PC-3 (cell line): ENCODE results near the gene TRAPPC4. TPM values are rescaled to one million over a fixed set of nuclear protein-coding genes. Genes with fewer than 3 reads are reported as not detected.
A peak's percentile ranks its signal among the peaks of the same experiment; 100 is the strongest.

Source experiments
- ATAC-seq: fragments of 200-7000 bp; cut with Tn5 transposase; 2 replicates; pipeline ENCODE4 v1.9.1; 2020; ENCODE audit warnings: mild to moderate bottlenecking, moderate library complexity
- BruUV-seq: library from RNA; stranded (reverse); fragments of 400-500 nt; replicated peaks from 2 replicates; lab custom pipeline; 2021; lab: Mats Ljungman, UMichigan
- CTCF ChIA-PET: fragments of 300-600 bp; sonication (Branson Sonifier 250); formaldehyde crosslinking; loops from one replicate; lab custom pipeline; 2022; ENCODE audit warnings: antibody characterized with exemption; lab: Charles Lee
- POLR2A ChIA-PET: fragments of 300-600 bp; sonication (Branson Sonifier 250); formaldehyde crosslinking; loops from one replicate; lab custom pipeline; 2022; ENCODE audit warnings: antibody characterized with exemption; ENCODE audit not compliant: unreplicated experiment; lab: Charles Lee
- DNase-seq: peaks from one replicate; pipeline ENCODE4 v3.0.0-alpha.2; 2015
- H2AFZ ChIP-seq: fragments of 300-600 bp; sonication (generic); 2 replicates; pipeline ENCODE4 v1.6.0; 2016; ENCODE audit warnings: antibody characterized with exemption, low read length
- H3F3A ChIP-seq: fragments of 300-600 bp; sonication (generic); one replicate; pipeline ENCODE4 v1.6.0; 2017; ENCODE audit warnings: antibody characterized with exemption, low read length, control low read depth, mild to moderate bottlenecking; ENCODE audit not compliant: unreplicated experiment
- H3K27ac ChIP-seq: fragments of 300-600 bp; sonication (generic); 2 replicates; pipeline ENCODE4 v1.5.1; 2016; ENCODE audit warnings: mild to moderate bottlenecking, low read length
- H3K27me3 ChIP-seq: fragments of 300-600 bp; sonication (generic); 2 replicates; pipeline ENCODE4 v1.6.1; 2016; ENCODE audit warnings: low read length, mixed read lengths
- H3K36me3 ChIP-seq: fragments of 300-600 bp; sonication (generic); 2 replicates; pipeline ENCODE4 v1.6.1; 2016; ENCODE audit warnings: low read depth, mixed run types, low read length, mixed read lengths
- H3K4me1 ChIP-seq: fragments of 300-600 bp; sonication (generic); 2 replicates; pipeline ENCODE4 v1.5.1; 2016; ENCODE audit warnings: low read length; ENCODE audit not compliant: insufficient read depth
- H3K4me2 ChIP-seq: fragments of 300-600 bp; sonication (generic); 2 replicates; pipeline ENCODE4 v1.6.0; 2016; ENCODE audit warnings: low read length
- H3K4me3 ChIP-seq: fragments of 300-600 bp; sonication (generic); 2 replicates; pipeline ENCODE4 v1.5.1; 2016; ENCODE audit warnings: mild to moderate bottlenecking, low read length, mixed read lengths
- H3K79me2 ChIP-seq: fragments of 300-600 bp; sonication (generic); 2 replicates; pipeline ENCODE4 v1.6.1; 2017; ENCODE audit warnings: low read length, mixed read lengths
- H3K9ac ChIP-seq: fragments of 300-600 bp; sonication (generic); 2 replicates; pipeline ENCODE4 v1.6.0; 2016; ENCODE audit warnings: mild to moderate bottlenecking, low read length
- H3K9me2 ChIP-seq: fragments of 300-600 bp; sonication (generic); replicated peaks from 2 replicates; pipeline ENCODE4 v1.6.1; 2016; ENCODE audit warnings: mixed run types, low read length, mixed read lengths
- H3K9me3 ChIP-seq: fragments of 300-600 bp; sonication (generic); 2 replicates; pipeline ENCODE4 v1.6.1; 2016; ENCODE audit warnings: low read length, mixed read lengths
- H4K20me1 ChIP-seq: fragments of 300-600 bp; sonication (generic); 2 replicates; pipeline ENCODE4 v1.6.1; 2016; ENCODE audit warnings: low read length, mixed read lengths
- CTCF ChIP-seq: fragments of 300-600 bp; sonication (generic); conservative IDR thresholded peaks from 2 replicates; pipeline ENCODE4 v1.5.1; 2017; ENCODE audit warnings: antibody characterized with exemption, low read depth, mild to moderate bottlenecking, low read length
- EZH2 ChIP-seq: fragments of 300-600 bp; sonication (generic); IDR thresholded peaks from one replicate; pipeline ENCODE4 v1.6.1; 2017; ENCODE audit warnings: antibody characterized with exemption, mild to moderate bottlenecking, low read length; ENCODE audit not compliant: unreplicated experiment
- EZH2phosphoT487 ChIP-seq: fragments of 300-600 bp; sonication (generic); IDR thresholded peaks from 2 replicates; pipeline ENCODE4 v1.6.1; 2018; ENCODE audit warnings: mild to moderate bottlenecking, antibody characterized with exemption, low read length, borderline replicate concordance
- intact Hi-C: fragments of 100-400 bp; cut with micrococcal nuclease; formaldehyde crosslinking; loops from 2 replicates; pipeline ENCODE4 v1.9.0; 2023
- total RNA-seq: library from RNA; depleted of rRNA; stranded (reverse); fragments of >200 nt; gene quantifications from 2 replicates; pipeline ENCODE4 v1.2.3, GENCODE V29; 2014

The TRAPPC4 gene
- total RNA-seq, 1 experiment from 2014 or later, result 129 TPM

GRCh38 chr11:119019996-119020395, 1.4 kb downstream of the TRAPPC4 start:
- peak overlapping the region; percentile 98 for H3K4me3 ChIP-seq
- H3K9ac ChIP-seq, result peak overlapping the region; percentile 99; the same call in 1 of the 2 replicates
- ATAC-seq, result no peak
- H3K79me2 ChIP-seq, result peaks cover 75% of the 10 kb centered on the region
- no peak overlapping the region for H3K27ac ChIP-seq
- peaks cover 59% of the 10 kb centered on the region for H3K36me3 ChIP-seq
- H3K27me3 ChIP-seq, result no peaks in the 10 kb centered on the region
- peak; percentile 34 for DNase-seq
- no TSS peak for BruUV-seq
- peaks cover 27% of the 10 kb centered on the region for H4K20me1 ChIP-seq
- POLR2A ChIA-PET, result interaction anchor here (0.6 to 1.3 kb wide), 2 partner anchors 9 to 22 kb away, joined by 4 read pairs; partner anchors contain the start of gene CENATAC
- H3K9me2 ChIP-seq, result no peaks in the 10 kb centered on the region
- H2AFZ ChIP-seq, result no peak overlapping the region
- TF ChIP-seq EZH2, result no peak
- CTCF ChIA-PET, result interaction anchor here (0.6 to 0.9 kb wide), 2 partner anchors 76 to 78 kb away, joined by 3 to 5 read pairs; no protein-coding TSS in a partner anchor
- H3K4me2 ChIP-seq, result peak overlapping the region; percentile 94
- intact Hi-C loops, result loop anchor here (2.0 to 5.0 kb wide), 2 partner anchors 21 to 37 kb away; partner anchors contain the start of genes CENATAC and HYOU1
- peaks cover 31% of the 10 kb centered on the region for H3K4me1 ChIP-seq
- no peaks in the 10 kb centered on the region for H3K9me3 ChIP-seq
- H3F3A ChIP-seq, result peaks cover 22% of the 10 kb centered on the region

GRCh38 chr11:119021631-119022030, 3.1 kb downstream of the TRAPPC4 start:
- ChIA-PET CTCF (no interaction called here), POLR2A (no interaction called here)
- H3K79me2 ChIP-seq, result peaks cover 59% of the 10 kb centered on the region

GRCh38 chr11:119023741-119024140, 5.2 kb downstream of the TRAPPC4 start:
- Histone ChIP-seq H4K20me1 (peaks cover 6% of the 10 kb centered on the region; the same call in 1 of the 2 replicates), H2AFZ (no peak overlapping the region), H3K27ac (no peak overlapping the region), H3K36me3 (peaks cover 35% of the 10 kb centered on the region), H3K9ac (no peak overlapping the region), H3K9me3 (no peaks in the 10 kb centered on the region), H3F3A (peaks cover 5% of the 10 kb centered on the region), H3K4me3 (no peak overlapping the region), H3K79me2 (peaks cover 49% of the 10 kb centered on the region), H3K9me2 (no peaks in the 10 kb centered on the region), H3K4me1 (peaks cover 22% of the 10 kb centered on the region), H3K4me2 (no peak overlapping the region), H3K27me3 (no peaks in the 10 kb centered on the region)
- DNase-seq (no peak), ATAC-seq (no peak)
- BruUV-seq, result no TSS peak
- POLR2A ChIA-PET, result no interaction called here
- CTCF ChIA-PET, result no interaction called here
- no peak for TF ChIP-seq EZH2
- TF ChIP-seq CTCF, result no peak
- no peak for TF ChIP-seq EZH2phosphoT487
- intact Hi-C loops, result no loop called here

More at GRCh38 chr11:119021631-119022030, 3.1 kb downstream of the TRAPPC4 start:
- peaks cover 24% of the 10 kb centered on the region for H3K4me1 ChIP-seq
- H3K9me3 ChIP-seq, result no peaks in the 10 kb centered on the region
- no peak overlapping the region for H2AFZ ChIP-seq
- BruUV-seq, result TSS peak; percentile 0
- H3K4me2 ChIP-seq, result peak overlapping the region; percentile 9; the same call in 1 of the 2 replicates
- H3F3A ChIP-seq, result peaks cover 6% of the 10 kb centered on the region
- no peak for ATAC-seq
- no peak overlapping the region for H3K27ac ChIP-seq
- no peaks in the 10 kb centered on the region for H3K9me2 ChIP-seq
- H3K36me3 ChIP-seq, result peaks cover 43% of the 10 kb centered on the region
- no peak for TF ChIP-seq EZH2phosphoT487
- TF ChIP-seq CTCF, result no peak
- TF ChIP-seq EZH2, result no peak
- no peak overlapping the region for H3K9ac ChIP-seq
- DNase-seq, result no peak
- intact Hi-C loops, result no loop called here
- no peaks in the 10 kb centered on the region for H3K27me3 ChIP-seq
- peaks cover 17% of the 10 kb centered on the region for H4K20me1 ChIP-seq
- no peak overlapping the region for H3K4me3 ChIP-seq
